ENCODE results near the gene ATP10D. TPM values are rescaled to one million over a fixed set of nuclear protein-coding genes. Genes with fewer than 3 reads are reported as not detected.

Gene ATP10D
- total and polyA plus RNA-seq, 8 donors = 28.7 to 45.9 (median 32.3) TPM

DNA sequence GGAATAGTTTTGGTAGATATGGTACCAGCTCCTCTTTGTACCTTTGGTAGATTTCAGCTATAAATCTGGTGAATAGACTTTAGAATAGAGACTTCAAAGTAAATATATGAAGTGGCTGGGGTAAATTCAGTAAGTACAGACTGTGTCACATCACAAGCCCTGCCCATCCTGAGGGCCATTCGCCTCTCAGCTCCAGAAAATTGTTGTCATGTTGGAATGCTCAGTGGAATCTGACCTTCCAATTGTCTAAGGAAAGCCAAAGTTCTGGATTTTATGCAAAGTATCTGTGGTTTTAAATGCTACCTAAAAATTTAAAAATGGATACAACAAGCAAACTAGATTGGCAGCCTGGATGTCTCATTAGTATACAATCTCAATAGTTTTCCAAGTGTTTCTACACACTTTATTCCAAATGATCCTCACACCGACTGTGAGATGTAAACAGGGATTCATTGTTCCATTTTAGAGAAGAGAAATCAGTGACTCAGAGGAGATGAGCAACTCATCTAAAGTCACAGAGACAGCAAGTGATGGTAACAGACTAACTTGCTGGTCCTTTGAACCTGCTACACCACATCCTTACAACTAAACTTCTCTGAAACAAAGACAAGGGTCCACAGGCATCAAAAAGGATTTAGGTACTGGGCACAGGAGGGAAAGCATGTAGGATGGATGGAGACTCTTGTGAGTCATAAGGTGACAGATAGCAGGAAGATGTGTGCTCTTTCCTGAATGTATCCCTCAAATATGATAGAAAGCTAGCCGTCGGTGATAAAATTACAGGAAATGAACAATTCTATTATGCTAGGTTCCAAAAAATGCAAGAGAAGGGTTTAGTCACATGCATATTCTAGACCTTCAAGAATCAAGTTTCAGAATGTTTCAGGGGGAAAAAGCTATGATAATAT is 127.3 kb downstream of the ATP10D start:
- H3K9me3 ChIP-seq = no peaks in the 10 kb centered on the region
- intact Hi-C loops (cut with DNase I) = no loop called here
- no peak overlapping the region for H3K4me3 ChIP-seq
- H3K4me1 ChIP-seq = no peaks in the 10 kb centered on the region
- H3K36me3 ChIP-seq = no peaks in the 10 kb centered on the region
- H3K27ac ChIP-seq = no peak overlapping the region
- ATAC-seq = no peak
- TF ChIP-seq, protein P1, sequence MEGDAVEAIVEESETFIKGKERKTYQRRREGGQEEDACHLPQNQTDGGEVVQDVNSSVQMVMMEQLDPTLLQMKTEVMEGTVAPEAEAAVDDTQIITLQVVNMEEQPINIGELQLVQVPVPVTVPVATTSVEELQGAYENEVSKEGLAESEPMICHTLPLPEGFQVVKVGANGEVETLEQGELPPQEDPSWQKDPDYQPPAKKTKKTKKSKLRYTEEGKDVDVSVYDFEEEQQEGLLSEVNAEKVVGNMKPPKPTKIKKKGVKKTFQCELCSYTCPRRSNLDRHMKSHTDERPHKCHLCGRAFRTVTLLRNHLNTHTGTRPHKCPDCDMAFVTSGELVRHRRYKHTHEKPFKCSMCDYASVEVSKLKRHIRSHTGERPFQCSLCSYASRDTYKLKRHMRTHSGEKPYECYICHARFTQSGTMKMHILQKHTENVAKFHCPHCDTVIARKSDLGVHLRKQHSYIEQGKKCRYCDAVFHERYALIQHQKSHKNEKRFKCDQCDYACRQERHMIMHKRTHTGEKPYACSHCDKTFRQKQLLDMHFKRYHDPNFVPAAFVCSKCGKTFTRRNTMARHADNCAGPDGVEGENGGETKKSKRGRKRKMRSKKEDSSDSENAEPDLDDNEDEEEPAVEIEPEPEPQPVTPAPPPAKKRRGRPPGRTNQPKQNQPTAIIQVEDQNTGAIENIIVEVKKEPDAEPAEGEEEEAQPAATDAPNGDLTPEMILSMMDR (IDR thresholded peaks at IDR 0.05) = no peak
- H3K27me3 ChIP-seq = no peaks in the 10 kb centered on the region
- DNase-seq = no peak

DNA sequence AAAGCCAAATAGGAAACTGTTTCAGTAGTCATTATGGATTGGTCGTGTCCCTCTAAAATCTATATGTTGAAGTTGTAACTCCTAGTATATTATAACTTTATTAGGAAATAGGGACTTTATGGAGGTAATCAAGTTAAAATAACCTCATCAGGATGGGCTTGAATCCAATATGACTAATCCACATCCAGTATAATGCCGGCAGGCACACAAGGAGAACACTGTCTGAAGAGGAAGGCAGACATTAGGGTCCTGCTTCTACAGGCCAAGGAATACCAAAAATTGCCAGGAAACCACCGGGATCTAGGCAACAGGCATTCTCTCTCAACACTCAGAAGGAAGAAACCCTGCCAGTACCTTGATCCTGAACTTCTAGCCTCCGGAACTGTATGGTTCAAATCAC is 130.3 kb downstream of the ATP10D start:
- Histone ChIP-seq H3K36me3 (no peaks in the 10 kb centered on the region), H3K27me3 (no peaks in the 10 kb centered on the region), H3K4me1 (no peaks in the 10 kb centered on the region), H3K27ac (no peak overlapping the region), H3K4me3 (no peak overlapping the region), H3K9me3 (no peaks in the 10 kb centered on the region)
- TF ChIP-seq, protein P1 (IDR thresholded peaks at IDR 0.05) = no peak
- ATAC-seq (no peak), DNase-seq (no peak)
- intact Hi-C loops (cut with DNase I) = no loop called here

DNA sequence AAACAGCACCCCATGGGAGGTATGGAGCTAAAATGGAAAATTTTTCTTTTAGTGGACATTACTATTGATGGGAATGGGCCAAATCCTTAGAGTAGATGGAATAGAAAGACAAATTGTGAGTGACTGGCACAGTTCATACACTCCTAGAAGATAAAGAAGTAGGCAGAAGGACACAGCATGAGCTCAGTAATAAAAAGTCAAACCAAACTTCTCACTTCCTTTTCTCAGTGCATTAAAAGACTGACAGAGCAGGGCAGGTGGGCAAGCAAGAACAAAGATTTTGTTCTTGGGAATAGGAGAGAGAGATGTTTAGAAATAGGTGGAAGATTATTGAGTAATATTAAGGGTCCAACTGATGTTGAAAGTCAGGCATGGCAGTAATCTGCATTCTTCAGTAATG is 132.5 kb downstream of the ATP10D start:
- no peaks in the 10 kb centered on the region for H3K36me3 ChIP-seq
- H3K4me1 ChIP-seq = no peaks in the 10 kb centered on the region
- DNase-seq (no peak), ATAC-seq (no peak)
- H3K27me3 ChIP-seq = no peaks in the 10 kb centered on the region
- intact Hi-C loops (cut with DNase I) = no loop called here
- no peaks in the 10 kb centered on the region for H3K9me3 ChIP-seq
- H3K27ac ChIP-seq = no peak overlapping the region
- no peak overlapping the region for H3K4me3 ChIP-seq
- TF ChIP-seq, protein P1 (IDR thresholded peaks at IDR 0.05) = no peak

DNA sequence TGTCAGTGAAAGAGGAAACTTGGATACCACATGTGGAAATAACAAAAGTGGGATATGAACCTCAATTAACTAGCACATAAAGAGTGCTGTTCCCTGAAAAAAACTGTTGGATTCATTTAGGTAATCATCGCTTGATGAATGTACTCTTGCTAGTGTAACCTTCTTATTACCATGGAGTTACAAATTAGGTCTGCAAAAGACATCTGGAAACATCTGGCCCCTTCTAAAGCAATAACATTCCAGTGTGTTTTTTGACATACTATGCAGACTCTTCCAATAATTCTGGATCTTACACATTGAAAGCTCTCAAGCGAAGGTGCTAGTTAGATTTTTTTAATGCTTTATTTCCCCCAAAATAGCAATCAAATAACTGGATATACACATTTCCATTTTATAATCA is 134.6 kb downstream of the ATP10D start:
- H3K9me3 ChIP-seq = no peaks in the 10 kb centered on the region
- TF ChIP-seq, protein P1 (IDR thresholded peaks at IDR 0.05) = no peak
- DNase-seq = peak in 2 of 4 donors; percentile 36 to 39
- no peaks in the 10 kb centered on the region for H3K36me3 ChIP-seq
- intact Hi-C loops (cut with DNase I) = no loop called here
- no peak overlapping the region for H3K4me3 ChIP-seq
- no peaks in the 10 kb centered on the region for H3K4me1 ChIP-seq
- H3K27ac ChIP-seq = no peak overlapping the region
- H3K27me3 ChIP-seq = no peaks in the 10 kb centered on the region
- ATAC-seq = no peak

DNA sequence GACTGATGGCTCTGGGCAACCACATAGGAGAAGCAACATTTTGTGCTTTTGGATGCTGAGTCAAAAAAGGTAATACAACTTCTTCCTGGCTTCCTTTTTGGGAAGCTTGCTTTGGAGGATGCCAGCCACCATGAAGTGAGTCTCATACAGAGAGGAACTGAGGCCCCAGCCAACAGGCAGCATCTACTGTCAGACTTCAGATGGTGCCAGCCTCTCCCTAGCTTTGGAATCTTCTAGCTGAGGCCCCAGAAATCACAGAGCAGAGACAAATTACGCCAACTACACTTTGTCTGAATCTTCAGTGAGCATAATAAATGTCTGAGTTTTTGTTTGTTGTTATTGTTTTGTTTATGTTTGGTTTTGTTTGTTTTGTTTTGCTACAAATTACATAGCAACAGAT is 136.1 kb downstream of the ATP10D start:
- no peak for ATAC-seq
- H3K36me3 ChIP-seq = no peaks in the 10 kb centered on the region
- TF ChIP-seq, protein P1 (IDR thresholded peaks at IDR 0.05) = no peak
- no peaks in the 10 kb centered on the region for H3K9me3 ChIP-seq
- no peaks in the 10 kb centered on the region for H3K4me1 ChIP-seq
- H3K27me3 ChIP-seq = no peaks in the 10 kb centered on the region
- no peak overlapping the region for H3K27ac ChIP-seq
- intact Hi-C loops (cut with DNase I) = no loop called here
- no peak overlapping the region for H3K4me3 ChIP-seq
- DNase-seq = no peak
